OCI-LY3 (cell line): ENCODE results near the gene SYNPO.

Experiments used
- CTCF ChIP-seq: fragments of 200-600, 300-600 bp; sonication (generic); IDR thresholded peaks from 2 replicates; pipeline ENCODE4 v1.5.1; 2014; ENCODE audit warnings: antibody characterized with exemption, low read length, low read depth
- EZH2phosphoT487 ChIP-seq: fragments of 200-600 bp; shearing (Covaris generic); IDR thresholded peaks from 2 replicates; pipeline ENCODE4 v1.6.1; 2018; ENCODE audit warnings: antibody characterized with exemption, mixed run types, low read depth

- no peak for TF ChIP-seq EZH2phosphoT487
- no peak for TF ChIP-seq CTCF
These were observed 8.0 kb downstream of the SYNPO start for GRCh38 chr5:150648294-150649107.
